SJSA1 (cell line): Measurements from ENCODE around the gene TPGS1. TPM values are rescaled to one million over a fixed set of nuclear protein-coding genes. Genes with fewer than 3 reads are reported as not detected.

Experiments
- DNase-seq, 2 experiments: peaks; one replicate each; pipeline ENCODE4 v3.0.0-alpha.2; 2015 to 2020; ENCODE audit warnings: low spot score in 2 of 2, low read depth in 1 of 2
- H3K27ac ChIP-seq: fragments of 250-450 bp; sonication (Bioruptor Pico); 2 replicates; pipeline ENCODE4 v1.5.1; 2020; ENCODE audit warnings: mild to moderate bottlenecking, moderate library complexity
- H3K27me3 ChIP-seq: fragments of 250-450 bp; sonication (Bioruptor Pico); replicated peaks from 2 replicates; pipeline ENCODE4 v1.5.1; 2020; ENCODE audit warnings: mild to moderate bottlenecking, moderate library complexity
- H3K36me3 ChIP-seq: fragments of 250-450 bp; sonication (Bioruptor Pico); 2 replicates; pipeline ENCODE4 v1.5.1; 2020; ENCODE audit warnings: mild to moderate bottlenecking
- H3K4me1 ChIP-seq: fragments of 250-450 bp; sonication (Bioruptor Pico); replicated peaks from 2 replicates; pipeline ENCODE4 v1.6.1; 2021; ENCODE audit warnings: mild to moderate bottlenecking
- H3K4me3 ChIP-seq: fragments of 250-450 bp; sonication (Bioruptor Pico); 2 replicates; pipeline ENCODE4 v1.5.1; 2020; ENCODE audit warnings: mild to moderate bottlenecking
- H3K9me3 ChIP-seq: fragments of 250-450 bp; sonication (Bioruptor Pico); replicated peaks from 2 replicates; pipeline ENCODE4 v1.5.1; 2020; ENCODE audit warnings: mild to moderate bottlenecking
- total RNA-seq: library from RNA; depleted of rRNA; stranded (reverse); fragments of >200 nt; shearing (Covaris generic); gene quantifications from 2 replicates; pipeline ENCODE4 v1.2.3, GENCODE V29; 2014

Gene TPGS1
- total RNA-seq, 1 experiment from 2014 or later = 73.3 TPM

DNA sequence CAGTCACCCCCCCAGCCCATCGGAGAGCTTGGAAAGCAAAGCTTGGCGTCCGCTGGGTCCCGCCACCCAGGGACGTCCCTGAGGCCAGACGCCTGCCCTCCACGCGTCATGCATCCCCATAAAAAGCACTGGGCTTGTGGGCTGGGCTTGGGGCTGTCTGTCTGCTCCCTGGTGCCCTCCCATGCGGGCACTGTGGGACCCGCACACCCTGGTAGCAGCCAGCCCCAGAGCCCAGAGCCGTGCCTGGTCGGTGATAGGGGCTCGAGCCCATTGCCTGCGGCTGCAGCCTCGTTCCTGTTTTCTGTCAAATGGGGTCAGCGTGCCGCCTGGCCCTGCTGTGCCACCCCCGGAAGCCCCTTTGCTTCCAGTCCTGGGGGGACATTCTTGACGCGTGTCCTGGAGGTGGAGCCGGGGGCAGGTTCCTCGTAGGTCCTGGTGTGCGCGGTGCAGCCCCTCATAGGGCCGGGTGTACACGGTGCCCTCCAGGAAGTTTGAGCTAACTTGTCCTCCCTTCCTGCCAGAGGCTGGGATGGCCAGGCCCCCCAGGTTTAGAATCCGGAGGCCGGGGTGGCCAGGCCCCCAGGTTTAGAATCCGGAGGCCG, 32.2 kb downstream of the TPGS1 start:
- Histone ChIP-seq H3K4me1 (no peaks in the 10 kb centered on the region), H3K27ac (no peak overlapping the region), H3K9me3 (no peaks in the 10 kb centered on the region), H3K36me3 (peaks cover 43% of the 10 kb centered on the region), H3K4me3 (no peak overlapping the region), H3K27me3 (no peaks in the 10 kb centered on the region)
- no peak for DNase-seq

DNA sequence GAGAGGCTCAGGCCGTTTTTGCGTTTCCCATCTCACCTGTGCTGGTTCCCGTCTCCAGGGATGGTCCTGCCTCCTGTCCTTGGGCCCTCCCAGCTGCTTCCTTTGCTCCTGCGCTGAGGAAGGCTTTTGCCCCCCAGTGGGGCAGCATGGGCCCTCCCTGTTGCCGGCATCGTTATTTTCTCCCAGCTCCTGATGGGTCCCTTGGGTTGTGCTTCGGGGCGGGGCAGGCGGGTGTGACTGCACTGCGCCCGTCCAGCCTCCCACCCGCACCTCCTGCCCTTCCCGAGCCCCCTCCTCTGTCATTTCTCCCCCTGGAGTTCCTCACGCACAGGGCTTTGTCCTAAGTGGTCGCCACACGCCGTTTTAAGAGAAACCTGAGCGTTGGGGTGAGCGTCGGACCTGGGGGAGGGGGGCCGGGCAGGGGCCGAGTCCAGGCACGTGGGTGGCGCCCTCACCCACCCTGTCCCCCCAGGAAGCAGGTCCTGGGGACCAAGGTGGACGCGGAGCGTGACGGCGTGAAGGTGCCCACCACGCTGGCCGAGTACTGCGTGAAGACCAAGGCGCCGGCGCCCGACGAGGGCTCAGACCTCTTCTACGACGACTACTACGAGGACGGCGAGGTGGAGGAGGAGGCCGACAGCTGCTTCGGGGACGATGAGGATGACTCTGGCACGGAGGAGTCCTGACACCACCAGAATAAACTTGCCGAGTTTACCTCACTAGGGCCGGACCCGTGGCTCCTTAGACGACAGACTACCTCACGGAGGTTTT, 33.8 kb downstream of the TPGS1 start:
- H3K9me3 ChIP-seq = no peaks in the 10 kb centered on the region
- H3K4me3 ChIP-seq = no peak overlapping the region
- DNase-seq = no peak
- H3K36me3 ChIP-seq = peaks cover 37% of the 10 kb centered on the region
- H3K27me3 ChIP-seq = no peaks in the 10 kb centered on the region
- H3K27ac ChIP-seq = no peak overlapping the region
- no peaks in the 10 kb centered on the region for H3K4me1 ChIP-seq

DNA sequence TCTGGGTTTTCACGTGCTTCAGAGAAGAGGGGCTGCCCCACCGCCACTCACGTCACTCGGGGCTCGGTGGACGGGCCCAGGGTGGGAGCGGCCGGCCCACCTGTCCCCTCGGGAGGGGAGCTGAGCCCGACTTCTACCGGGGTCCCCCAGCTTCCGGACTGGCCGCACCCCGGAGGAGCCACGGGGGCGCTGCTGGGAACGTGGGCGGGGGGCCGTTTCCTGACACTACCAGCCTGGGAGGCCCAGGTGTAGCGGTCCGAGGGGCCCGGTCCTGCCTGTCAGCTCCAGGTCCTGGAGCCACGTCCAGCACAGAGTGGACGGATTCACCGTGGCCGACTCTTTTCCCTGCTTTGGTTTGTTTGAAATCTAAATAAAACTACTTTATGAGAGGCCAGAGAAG, 34.4 kb downstream of the TPGS1 start:
- Histone ChIP-seq H3K27me3 (no peaks in the 10 kb centered on the region), H3K4me1 (no peaks in the 10 kb centered on the region), H3K36me3 (peaks cover 31% of the 10 kb centered on the region), H3K9me3 (no peaks in the 10 kb centered on the region), H3K4me3 (no peak overlapping the region), H3K27ac (no peak overlapping the region)
- no peak for DNase-seq

DNA sequence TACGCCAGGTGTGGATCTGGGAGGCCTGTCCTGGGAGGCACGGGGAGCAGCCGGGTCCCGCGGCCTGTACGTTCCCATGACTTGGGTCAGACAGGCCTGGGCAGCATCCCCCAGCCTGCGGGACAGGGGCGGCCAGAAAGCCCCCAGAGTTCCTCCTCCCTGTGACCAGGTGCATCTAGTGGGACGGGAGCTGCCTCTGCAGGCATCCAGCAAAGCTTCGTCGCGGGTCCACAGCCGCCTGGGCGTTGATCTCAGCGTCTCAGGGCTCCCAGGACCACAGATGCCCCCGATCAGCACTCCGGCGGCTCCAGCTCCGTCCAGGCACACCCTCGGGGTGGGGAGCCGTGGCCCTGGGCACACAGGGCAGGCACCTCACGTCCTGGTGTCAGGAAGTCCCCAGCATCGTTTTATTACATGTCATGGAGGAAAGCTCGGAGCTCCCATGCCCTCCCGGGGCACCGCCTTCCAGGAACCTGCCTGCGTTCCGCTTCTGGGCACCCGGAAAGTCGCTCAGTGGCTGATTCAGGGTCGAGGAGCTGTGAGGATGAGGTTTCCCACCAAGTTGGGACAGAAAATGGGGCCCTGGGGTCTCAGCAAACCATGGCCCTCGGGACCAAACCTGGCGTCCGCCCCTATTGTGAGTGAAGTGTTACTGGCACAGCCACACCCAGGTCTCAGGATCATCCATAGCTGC, 35.0 kb downstream of the TPGS1 start:
- no peaks in the 10 kb centered on the region for H3K27me3 ChIP-seq
- DNase-seq = no peak
- no peak overlapping the region for H3K27ac ChIP-seq
- H3K4me3 ChIP-seq = no peak overlapping the region
- peaks cover 26% of the 10 kb centered on the region for H3K36me3 ChIP-seq
- no peaks in the 10 kb centered on the region for H3K4me1 ChIP-seq
- no peaks in the 10 kb centered on the region for H3K9me3 ChIP-seq

DNA sequence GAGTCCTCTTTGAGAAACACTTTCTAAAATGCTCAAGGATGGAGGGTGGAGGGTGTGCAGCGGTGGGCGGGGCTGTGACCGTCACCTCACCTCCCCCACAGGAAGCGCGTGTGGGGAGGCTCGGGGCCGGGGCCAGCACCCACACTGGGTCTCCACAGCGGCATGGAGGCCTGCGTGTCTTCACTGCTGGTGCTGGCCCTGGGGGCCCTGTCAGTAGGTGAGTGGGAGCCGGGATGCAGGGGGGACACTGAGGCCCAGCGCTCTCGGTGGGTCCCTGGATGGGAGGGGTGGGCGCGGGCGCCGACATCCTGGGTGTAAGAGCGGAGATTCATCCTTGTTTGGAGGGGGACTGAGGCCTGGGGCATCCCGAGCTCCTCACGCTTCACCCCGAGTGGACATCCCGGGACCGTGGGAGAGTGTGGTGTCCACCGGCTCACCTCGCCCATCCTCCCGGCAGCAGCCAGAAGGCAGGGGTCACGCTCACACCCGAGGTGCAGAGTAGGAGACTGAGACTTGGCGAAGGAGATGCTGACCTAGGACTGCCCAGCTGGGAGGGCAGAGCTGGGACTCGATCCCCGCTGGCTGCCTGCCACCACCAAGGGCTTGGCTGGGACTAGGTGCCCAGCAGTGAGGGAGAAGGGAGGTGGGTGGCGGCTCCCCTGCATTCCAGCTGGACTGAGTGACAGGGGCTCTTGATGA, 36.8 kb downstream of the TPGS1 start, which contains the start of gene GZMM:
TSS of gene GZMM (plus strand) at position 144 of the 699 bp plus-strand sequence. CDS start at position 163, 19 bp downstream.
- Histone ChIP-seq H3K36me3 (peaks cover 19% of the 10 kb centered on the region), H3K4me1 (no peaks in the 10 kb centered on the region), H3K9me3 (no peaks in the 10 kb centered on the region), H3K27me3 (no peaks in the 10 kb centered on the region), H3K4me3 (no peak within 1 kb of the TSS), H3K27ac (no peak within 1 kb of the TSS)
- DNase-seq = no peak

DNA sequence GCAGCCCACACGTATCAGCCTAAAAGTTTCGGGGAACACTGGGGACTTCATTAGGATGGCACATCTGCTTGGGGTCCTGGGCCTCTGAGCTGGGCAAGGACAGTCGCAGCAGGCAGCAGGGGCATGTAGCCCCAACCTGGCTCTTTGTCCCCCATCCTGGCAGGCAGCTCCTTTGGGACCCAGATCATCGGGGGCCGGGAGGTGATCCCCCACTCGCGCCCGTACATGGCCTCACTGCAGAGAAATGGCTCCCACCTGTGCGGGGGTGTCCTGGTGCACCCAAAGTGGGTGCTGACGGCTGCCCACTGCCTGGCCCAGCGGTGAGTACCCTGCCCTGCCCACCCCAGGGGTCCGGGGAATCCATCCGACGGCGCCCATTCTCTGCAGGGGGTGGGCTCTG, 39.8 kb downstream of the TPGS1 start:
- DNase-seq = no peak
- Histone ChIP-seq H3K4me3 (no peak overlapping the region), H3K27me3 (no peaks in the 10 kb centered on the region), H3K9me3 (no peaks in the 10 kb centered on the region), H3K4me1 (no peaks in the 10 kb centered on the region), H3K36me3 (peaks cover under 1% of the 10 kb centered on the region; the same call in 1 of the 2 replicates), H3K27ac (no peak overlapping the region)

DNA sequence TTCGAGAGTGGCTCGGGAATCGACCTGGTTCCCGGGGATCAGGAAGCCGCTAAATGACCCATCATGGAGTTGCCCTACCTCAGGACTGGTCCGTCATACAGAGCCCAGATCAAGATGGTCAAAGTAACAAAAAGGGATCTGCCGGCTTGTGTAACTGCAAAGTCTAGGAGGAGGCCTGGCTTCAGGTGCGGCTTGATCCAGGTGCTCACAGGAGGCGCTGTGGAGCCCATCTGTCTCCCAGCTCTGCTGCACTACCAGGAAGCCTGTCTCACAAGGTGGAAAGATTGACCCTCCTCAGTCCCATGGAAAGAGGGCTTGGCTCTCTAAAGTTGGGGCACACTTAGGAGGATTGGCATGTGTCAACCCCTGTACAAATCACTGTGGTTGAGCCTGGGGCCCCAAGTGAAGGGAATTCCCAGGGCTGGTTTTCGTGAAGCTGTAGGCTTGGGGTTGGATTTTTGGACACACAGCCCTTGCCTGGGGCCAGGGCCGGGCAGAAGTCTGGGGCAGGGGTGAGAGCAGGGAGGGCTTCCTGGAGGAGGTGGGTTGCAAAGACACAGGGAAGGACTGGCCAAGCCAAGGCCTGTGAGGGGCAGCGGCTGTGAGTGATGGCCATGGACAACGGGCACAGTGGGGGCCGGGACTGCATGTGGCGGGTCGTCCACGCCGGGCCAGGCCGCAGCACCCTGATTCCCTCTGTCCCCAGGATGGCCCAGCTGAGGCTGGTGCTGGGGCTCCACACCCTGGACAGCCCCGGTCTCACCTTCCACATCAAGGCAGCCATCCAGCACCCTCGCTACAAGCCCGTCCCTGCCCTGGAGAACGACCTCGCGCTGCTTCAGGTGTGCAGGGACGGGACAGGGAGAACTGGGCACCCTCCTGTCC, 40.8 kb downstream of the TPGS1 start:
- Histone ChIP-seq H3K9me3 (no peaks in the 10 kb centered on the region), H3K4me1 (no peaks in the 10 kb centered on the region), H3K27me3 (no peaks in the 10 kb centered on the region), H3K36me3 (no peaks in the 10 kb centered on the region), H3K4me3 (no peak overlapping the region), H3K27ac (no peak overlapping the region)
- no peak for DNase-seq

DNA sequence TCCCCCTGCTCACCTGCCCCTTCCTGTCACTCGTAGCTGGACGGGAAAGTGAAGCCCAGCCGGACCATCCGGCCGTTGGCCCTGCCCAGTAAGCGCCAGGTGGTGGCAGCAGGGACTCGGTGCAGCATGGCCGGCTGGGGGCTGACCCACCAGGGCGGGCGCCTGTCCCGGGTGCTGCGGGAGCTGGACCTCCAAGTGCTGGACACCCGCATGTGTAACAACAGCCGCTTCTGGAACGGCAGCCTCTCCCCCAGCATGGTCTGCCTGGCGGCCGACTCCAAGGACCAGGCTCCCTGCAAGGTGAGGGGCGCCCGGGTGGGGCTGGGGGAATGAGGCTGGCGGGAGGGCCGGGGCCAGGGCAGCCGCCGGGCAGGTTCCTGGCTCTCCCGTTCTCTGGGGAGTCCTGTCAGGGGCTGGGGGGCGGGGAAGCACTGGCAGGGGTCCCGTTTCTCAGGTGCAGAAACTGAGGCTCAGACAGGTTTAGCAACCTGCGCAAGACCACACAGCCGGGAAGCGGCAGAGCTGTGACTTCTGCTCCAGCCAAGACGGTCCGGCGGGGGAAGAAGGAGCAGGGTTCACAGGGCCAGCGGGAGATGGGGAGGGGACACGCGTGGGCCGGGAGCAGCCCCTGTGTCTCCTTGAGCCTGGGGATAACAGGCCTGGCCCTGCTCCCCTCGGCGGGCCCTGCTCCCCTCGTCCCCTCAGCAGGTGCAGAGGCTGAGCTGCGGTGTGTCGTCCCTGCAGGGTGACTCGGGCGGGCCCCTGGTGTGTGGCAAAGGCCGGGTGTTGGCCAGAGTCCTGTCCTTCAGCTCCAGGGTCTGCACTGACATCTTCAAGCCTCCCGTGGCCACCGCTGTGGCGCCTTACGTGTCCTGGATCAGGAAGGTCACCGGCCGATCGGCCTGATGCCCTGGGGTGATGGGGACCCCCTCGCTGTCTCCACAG, 41.9 kb downstream of the TPGS1 start:
- Histone ChIP-seq H3K36me3 (no peaks in the 10 kb centered on the region), H3K27ac (no peak overlapping the region), H3K9me3 (no peaks in the 10 kb centered on the region), H3K4me3 (no peak overlapping the region), H3K4me1 (no peaks in the 10 kb centered on the region), H3K27me3 (no peaks in the 10 kb centered on the region)
- DNase-seq = no peak

DNA sequence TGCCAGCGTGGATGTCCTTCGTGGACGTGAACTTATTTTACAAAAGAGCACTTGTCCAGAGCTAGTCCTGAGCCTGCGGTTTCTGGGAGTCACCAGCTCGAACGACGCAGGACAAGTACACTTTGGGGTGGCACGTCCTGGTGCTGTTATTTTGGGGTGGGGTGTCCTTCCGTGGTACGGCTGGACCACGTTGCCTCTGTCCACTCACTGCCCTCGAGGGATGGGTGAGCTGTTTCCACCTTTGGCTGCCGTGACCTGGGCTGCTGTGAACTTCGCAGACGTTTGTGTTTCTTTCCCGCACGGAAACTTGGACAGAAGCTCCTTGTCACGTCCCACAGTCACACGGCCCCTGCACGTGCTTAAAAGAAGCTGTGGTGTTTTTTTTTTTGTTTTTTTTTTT, 47.5 kb downstream of the TPGS1 start:
- H3K4me3 ChIP-seq = no peak overlapping the region
- no peaks in the 10 kb centered on the region for H3K4me1 ChIP-seq
- H3K36me3 ChIP-seq = no peaks in the 10 kb centered on the region
- H3K27me3 ChIP-seq = no peaks in the 10 kb centered on the region
- DNase-seq = no peak
- no peaks in the 10 kb centered on the region for H3K9me3 ChIP-seq
- H3K27ac ChIP-seq = no peak overlapping the region

DNA sequence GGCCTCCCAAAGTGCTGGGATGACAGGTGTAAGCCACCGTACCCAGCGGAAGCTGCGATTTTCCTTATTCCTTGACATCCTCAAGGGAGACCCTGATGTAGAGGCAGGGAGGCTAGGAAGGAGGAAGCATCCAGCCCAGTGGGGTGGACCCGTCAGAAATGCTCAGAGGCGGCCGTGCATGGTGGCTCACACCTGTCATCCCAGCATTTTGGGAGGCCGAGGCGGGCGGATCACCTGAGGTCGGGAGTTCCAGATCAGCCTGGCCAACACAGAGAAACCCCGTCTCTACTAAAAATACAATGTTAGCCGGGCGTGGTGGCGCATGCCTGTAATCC, 48.1 kb downstream of the TPGS1 start:
- H3K9me3 ChIP-seq = no peaks in the 10 kb centered on the region
- no peak overlapping the region for H3K4me3 ChIP-seq
- no peaks in the 10 kb centered on the region for H3K4me1 ChIP-seq
- no peak overlapping the region for H3K27ac ChIP-seq
- no peak for DNase-seq
- no peaks in the 10 kb centered on the region for H3K36me3 ChIP-seq
- H3K27me3 ChIP-seq = no peaks in the 10 kb centered on the region

DNA sequence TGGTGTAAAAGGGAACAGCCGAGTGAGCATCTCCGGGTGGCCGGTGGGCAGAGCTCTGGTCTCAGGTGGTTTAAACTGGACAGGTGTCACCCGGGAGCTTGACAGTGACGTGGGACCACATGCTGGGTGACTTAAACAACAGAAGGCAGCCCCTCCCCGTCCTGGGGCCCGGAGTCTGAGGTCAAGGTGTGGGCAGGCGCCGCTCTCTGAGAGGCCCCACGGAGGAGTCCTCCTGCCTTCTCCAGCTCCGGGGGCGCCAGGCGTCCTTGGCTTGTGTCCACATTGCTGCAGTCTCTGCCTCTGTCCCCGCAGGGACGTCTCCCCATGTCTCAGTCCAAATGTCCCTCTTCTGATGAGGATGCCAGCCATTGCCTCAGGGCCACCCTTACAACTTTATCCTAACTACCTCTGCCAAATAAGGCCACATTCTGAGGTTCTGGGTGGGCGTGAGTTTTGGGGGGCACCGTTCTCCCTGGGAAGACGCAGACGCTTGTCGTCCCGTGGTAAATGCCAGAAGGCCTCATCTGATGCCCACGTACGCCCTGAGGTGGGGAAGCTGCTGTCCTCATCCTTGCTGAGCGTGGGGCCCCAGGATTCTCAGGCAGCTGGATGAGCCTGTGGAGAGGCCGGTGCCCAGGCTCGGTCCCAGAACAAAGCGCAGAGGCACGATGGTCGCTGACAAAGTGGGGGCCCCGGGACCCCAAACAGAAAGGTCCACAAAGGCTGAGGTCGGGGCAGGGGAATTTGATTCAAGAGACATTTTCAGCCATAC, 49.5 kb downstream of the TPGS1 start:
- no peaks in the 10 kb centered on the region for H3K4me1 ChIP-seq
- no peak overlapping the region for H3K27ac ChIP-seq
- DNase-seq = no peak
- no peak overlapping the region for H3K4me3 ChIP-seq
- no peaks in the 10 kb centered on the region for H3K9me3 ChIP-seq
- H3K27me3 ChIP-seq = no peaks in the 10 kb centered on the region
- no peaks in the 10 kb centered on the region for H3K36me3 ChIP-seq
